Measurements from ENCODE around the gene GRM1.
"Not testable (repeated sequence)": the region's sequence is repeated elsewhere in the genome, so short reads cannot be mapped to it uniquely, and the experiment has no call there.

Gene GRM1

GRCh38 chr6:146191612-146192011 lies 162.8 kb downstream of the GRM1 start:
- DNase-seq (ENCODE audit: low spot score): no peak

GRCh38 chr6:146194434-146194833 lies 165.6 kb downstream of the GRM1 start:
- DNase-seq (ENCODE audit: low spot score): no peak

- no peak for DNase-seq (ENCODE audit: low spot score)
These were observed 171.3 kb downstream of the GRM1 start for GRCh38 chr6:146200176-146200575.

- DNase-seq (ENCODE audit: low spot score): no peak
These were observed 173.7 kb downstream of the GRM1 start for GRCh38 chr6:146202570-146202969.

DNA sequence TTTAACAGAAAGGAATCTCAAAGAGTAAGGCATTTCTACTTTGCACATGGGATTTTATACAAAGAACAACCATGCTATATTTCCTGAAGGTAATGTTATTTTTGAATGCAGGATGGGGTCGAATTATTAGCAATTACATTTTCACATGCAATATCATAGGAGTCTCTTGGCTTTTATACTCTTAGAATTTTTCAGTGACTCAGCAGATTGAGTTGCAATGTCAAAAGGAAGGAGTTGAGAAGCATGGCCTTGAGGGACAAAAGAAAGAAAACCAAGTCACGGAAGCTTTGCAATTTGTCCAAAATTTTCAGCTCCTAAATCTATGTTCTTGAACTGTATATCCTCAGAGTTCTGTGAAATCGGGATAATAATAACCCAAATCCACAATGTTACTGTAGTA lies 181.1 kb downstream of the GRM1 start:
- no peak for DNase-seq (ENCODE audit: low spot score)

- DNase-seq (ENCODE audit: low spot score): no peak
These were observed 181.7 kb downstream of the GRM1 start for GRCh38 chr6:146210406-146211083.

- DNase-seq (ENCODE audit: low spot score): no peak
These were observed 182.8 kb downstream of the GRM1 start for GRCh38 chr6:146211646-146212045.

- no peak for DNase-seq (ENCODE audit: low spot score)
These were observed 183.9 kb downstream of the GRM1 start for GRCh38 chr6:146212781-146213180.

DNA sequence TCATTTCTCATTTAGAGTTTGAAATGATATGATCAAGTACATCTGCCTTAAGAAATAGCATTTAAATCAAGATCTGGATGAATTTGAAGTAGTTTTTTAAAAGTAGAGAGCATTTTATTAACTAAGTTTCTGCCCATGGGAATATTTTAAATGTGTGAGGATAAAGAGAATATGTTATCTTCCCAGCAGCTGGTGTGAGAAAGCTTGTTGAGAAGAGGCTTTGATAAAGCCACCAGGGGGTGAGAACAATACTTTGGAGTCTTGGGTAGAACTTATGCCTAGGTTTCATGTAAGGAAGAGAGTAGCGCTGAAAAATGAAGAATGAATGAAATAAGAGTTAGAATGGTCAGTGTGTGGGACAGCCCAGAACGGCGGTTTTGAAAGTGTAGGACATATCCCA lies 190.2 kb downstream of the GRM1 start:
- no peak for DNase-seq (ENCODE audit: low spot score)

- DNase-seq (ENCODE audit: low spot score): no peak
These were observed 195.6 kb downstream of the GRM1 start for GRCh38 chr6:146224449-146224848.

DNA sequence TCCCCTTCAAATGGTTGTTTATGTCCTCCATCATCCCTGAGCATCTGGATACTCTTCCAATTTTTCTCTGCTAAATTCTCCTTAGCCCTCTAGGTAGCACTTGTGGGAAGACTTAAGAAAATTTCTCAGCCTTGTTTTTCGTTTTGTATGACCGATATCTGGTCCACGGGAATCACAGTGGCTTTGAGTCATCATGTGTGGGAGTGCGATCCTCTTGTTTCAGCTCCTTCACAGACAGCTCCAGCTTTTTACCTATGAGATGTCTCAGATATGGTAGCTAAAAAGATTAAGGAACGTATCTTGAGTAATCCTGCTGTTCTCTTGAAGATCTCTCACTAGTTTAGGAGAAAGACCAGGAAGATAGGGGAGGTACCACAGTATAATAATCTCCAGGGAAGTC lies 196.1 kb downstream of the GRM1 start:
- no peak for DNase-seq (ENCODE audit: low spot score)

DNA sequence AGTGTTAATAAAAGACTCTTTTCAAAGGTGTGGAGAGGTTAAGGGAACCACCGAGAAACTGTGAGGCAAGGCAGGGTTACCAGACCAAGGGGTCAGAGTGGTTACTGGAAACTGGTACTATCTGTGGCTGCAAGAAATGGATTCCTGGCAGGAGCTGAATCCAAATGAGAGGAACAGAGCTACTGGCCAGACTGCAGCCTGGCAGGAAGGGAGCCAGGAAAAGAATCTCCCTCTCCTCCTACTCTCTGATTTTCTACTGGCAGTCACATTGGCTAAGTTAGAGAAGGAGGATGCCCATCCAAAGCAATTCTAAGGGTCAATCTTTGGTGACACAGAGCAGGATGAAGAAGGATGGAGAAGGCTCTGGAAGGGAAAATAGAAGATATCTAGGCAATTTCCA lies 211.5 kb downstream of the GRM1 start:
- no peak for DNase-seq (ENCODE audit: low spot score)

GRCh38 chr6:146240807-146241206 lies 211.9 kb downstream of the GRM1 start:
- no peak for DNase-seq (ENCODE audit: low spot score)

DNA sequence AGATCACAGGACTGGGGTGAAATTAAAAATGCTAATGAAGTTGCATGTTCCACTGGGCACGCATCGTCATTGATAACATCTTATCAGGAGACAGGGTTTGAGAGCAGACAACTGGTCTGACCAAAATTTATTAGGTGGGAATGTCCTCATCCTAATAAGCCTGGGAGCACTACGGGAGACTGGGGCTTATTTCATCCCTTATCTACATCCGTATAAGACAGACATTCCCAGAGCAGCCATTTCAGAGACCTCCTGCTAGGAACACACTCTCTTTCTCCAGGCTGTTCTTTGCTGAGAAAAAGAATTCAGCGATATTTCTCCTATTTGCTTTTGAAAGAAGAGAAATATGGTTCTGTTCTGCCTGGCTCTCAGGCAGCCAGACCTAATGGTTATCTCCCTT lies 214.8 kb downstream of the GRM1 start:
- DNase-seq (ENCODE audit: low spot score): not testable (repeated sequence)

GRCh38 chr6:146244630-146245143 lies 215.8 kb downstream of the GRM1 start:
- DNase-seq (ENCODE audit: low spot score): no peak

GRCh38 chr6:146246028-146246427 lies 217.2 kb downstream of the GRM1 start:
- no peak for DNase-seq (ENCODE audit: low spot score)

GRCh38 chr6:146253691-146254090 lies 224.8 kb downstream of the GRM1 start:
- no peak for DNase-seq (ENCODE audit: low spot score)

DNA sequence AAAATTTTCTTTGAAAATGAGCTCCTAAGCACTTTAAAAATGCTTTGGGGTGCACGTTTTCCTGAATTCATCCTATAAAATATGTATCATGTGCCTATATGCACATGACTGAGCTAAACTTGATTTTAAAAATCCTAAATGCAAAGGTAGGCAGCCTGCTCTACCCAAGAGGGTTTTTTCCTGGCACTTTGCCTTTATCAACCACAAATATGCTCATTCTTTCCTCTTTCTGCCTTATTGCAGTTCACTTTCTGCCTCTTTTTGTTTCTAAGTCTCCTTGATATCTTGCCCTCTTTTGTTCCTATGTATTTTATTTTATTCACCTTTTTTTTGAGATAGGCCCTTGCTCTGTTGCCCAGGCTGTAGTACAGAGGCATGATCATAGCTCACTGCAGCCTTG lies 229.3 kb downstream of the GRM1 start:
- DNase-seq (ENCODE audit: low spot score): no peak

DNA sequence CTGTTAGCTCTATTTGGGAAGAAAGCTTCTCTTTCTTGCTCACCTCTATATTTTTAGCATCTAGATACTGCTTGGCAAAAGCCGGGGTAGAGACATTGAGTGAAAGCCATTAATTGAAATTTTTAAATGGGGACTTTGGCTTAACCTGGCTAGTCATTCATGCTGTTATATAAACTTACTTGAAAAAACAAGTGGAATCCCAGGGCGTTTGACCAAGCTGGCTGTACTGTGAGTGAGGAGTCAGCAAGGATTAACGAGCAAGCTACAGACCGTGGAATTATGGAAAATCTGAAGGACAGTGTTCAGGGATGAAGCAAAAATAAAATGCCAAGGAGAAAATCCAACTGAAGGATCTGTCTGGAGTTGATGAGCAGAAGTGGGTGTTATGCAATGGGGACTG lies 232.0 kb downstream of the GRM1 start:
- DNase-seq (ENCODE audit: low spot score): no peak

DNA sequence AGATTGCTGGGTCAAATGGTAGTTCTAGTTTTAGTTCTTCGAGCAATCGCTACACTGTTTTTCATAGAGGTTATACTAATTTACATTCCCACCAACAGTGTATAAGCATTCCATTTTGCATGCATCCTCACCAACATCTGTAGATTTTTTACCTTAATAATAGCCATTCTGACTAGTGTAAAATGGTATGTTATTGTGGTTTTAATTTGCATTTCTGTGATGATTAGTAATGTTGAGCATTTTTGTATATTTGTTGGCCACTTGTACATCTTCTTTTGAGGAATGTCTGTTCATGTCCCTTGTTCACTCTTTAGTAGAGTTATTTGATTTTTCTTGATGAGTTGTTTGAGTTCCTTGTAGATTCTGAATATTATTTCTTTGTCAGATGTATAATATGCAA lies 236.2 kb downstream of the GRM1 start:
- no peak for DNase-seq (ENCODE audit: low spot score)

DNA sequence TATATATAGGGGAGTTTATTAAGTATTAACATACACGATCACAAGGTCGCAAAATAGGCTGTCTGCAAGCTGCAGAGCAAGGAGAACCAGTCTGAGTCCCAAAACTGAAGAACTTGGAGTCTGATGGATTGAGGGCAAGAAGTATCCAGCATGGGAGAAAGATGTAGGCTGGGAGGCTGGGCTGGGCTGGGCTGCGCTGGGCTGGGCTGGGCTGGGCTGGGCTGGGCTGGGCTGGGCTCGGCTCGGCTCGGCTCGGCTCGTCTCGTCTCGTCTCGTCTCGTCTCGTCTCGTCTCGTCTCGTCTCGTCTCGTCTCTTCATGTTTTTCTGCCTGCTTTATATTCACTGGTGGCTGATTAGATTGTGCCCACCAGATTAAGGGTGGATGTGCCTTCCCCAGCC lies 238.6 kb downstream of the GRM1 start:
- no peak for DNase-seq (ENCODE audit: low spot score)

DNA sequence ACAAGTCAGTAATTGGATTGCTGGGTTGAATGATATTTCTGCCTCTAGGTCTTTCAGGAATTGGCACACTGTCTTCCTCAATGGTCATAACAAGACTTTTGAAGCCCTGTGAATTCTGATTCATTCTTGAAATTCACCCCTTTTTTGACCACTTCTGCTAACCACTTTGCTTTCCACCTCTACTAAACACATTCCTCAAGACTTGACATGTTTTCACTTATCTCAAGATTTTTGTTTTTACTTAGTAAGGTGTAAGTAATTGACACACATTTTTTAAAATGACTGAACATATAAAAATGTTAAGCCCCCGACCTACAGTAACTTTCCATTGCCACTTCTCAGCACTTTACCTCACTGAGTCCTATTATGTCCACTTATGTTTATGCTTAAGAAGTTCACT lies 239.1 kb downstream of the GRM1 start:
- DNase-seq (ENCODE audit: low spot score): no peak

DNA sequence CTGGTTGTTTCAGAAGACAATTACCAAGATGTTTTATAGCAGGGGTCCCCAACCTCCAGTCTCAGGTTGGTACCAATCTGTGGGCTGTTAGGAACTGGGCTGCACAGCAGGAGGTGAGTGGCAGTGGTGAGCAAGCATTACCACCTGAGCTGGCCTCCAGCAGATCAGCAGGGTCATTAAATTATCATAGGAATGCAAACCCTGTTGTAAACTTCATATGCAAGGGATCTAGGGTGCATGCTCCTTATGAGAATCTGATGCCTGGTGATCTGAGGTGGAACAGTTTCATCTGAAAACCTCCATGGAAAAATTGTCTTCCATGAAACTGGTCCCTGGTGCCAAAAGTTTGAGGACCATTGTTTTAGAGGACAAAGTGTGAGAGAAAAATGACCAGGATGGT lies 240.6 kb downstream of the GRM1 start:
- no peak for DNase-seq (ENCODE audit: low spot score)

GRCh38 chr6:146271163-146271562 lies 242.3 kb downstream of the GRM1 start:
- not testable (repeated sequence) for DNase-seq (ENCODE audit: low spot score)
